HG02970 (cell line): ENCODE data around the gene KLHL17.
"Not testable (repeated sequence)": the region's sequence is repeated elsewhere in the genome, so short reads cannot be mapped to it uniquely, and the experiment has no call there.

Experiments used
- ATAC-seq: cut with Tn5 transposase; IDR thresholded peaks from one replicate; pipeline ENCODE4 v1.9.1; 2021; ENCODE audit warnings: mild to moderate bottlenecking, moderate library complexity, moderate number of reproducible peaks; ENCODE audit not compliant: unreplicated experiment, low FRiP score

KLHL17 gene

GRCh38 chr1:996851-997712, 36.7 kb downstream of the KLHL17 start:
- ATAC-seq = no peak

GRCh38 chr1:997713-997992, 37.3 kb downstream of the KLHL17 start:
- ATAC-seq = no peak

DNA sequence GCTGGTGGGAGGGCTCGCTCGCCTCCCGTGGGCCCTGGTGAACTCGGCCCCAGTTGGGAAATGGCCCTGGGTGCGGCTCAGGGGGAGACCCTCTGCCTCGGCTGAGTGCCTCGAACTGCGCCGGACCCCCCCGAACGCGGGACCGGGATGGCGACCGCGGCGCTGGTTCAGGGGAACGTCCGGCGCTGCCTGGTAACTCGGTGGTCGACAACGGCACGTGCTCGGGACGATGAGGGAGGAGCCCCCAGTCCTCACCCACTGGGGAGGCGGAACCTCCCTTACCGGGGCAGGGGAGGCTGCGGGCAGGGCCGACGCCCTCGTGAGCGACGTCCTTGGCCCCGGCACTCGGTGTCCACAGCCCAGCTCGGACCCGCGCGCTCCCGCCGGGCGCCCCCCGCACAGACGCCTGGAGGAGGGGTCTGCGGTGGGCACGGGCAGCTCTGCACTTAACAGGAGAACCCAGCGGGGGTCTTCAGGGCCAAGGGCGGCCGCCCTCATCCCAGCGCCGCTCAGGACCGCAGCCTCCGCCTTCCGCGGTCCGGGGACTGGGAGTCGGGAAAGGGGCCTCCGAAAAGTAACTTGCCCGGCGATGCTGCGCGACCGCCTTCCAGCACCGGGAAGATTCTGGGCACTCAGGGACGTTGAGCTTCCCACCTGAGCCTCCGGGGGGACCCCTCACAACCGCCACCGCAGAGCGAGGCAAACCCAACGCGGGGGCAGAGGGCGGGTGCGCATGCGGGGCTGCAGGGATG, 37.8 kb downstream of the KLHL17 start:
- no peak for ATAC-seq

DNA sequence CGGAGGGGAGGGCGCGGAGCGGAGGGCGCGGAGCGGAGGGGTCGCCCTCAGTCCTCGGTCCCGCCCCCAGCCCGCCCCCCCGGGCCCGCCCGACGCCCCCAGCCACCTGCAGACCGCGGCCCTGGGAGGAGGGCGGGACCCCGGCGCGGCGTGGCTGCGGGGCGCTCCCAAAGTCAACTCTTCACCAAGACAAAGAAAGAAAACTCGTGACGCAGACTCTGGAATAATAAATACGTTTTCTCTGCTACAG, 38.3 kb downstream of the KLHL17 start:
- no peak for ATAC-seq

DNA sequence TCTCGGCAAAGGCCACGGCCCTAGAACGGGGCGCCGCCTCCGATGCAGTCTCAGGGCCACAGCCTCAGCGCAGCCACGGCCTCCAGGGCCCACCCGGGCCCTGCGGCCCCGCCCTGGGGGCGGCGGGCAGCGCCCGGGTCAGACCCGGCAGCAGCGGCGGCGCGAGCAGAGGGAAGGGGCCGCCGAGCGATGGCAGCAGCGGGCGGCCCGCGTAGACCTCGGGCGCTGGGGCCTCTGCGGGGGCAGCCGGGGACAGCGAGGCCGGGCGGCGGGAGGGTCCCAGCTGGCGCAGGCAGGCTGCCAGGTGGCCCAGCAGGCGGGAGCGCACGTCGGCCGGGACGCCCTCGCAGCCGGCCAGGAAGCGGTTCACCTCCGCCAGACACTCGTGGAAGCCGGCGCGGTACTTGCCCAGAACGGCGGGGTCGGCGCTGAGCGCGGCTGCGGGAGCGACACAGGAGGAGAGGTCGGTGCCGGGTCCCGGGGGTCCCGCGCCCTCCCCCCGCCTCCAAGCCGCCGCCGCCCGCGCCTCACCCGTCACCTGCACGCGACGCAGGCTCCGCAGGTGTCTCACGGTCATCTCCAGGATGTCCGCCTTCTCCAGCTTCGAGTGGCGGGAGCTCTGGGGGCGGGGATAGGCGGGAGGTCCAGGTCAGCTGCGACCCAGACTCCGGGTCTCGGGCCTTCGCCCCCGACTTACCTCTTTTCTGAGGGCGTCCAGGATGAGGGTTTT, 38.8 kb downstream of the KLHL17 start:
- ATAC-seq = no peak

GRCh38 chr1:999725-1000356, 39.5 kb downstream of the KLHL17 start, which contains the start of gene HES4:
HES4 (minus strand) TSS chr1:1000097; CDS start chr1:999973, 124 bp downstream.
- peak; percentile 34 for ATAC-seq

- ATAC-seq = no peak
These were observed 40.1 kb downstream of the KLHL17 start for GRCh38 chr1:1000357-1001056.

DNA sequence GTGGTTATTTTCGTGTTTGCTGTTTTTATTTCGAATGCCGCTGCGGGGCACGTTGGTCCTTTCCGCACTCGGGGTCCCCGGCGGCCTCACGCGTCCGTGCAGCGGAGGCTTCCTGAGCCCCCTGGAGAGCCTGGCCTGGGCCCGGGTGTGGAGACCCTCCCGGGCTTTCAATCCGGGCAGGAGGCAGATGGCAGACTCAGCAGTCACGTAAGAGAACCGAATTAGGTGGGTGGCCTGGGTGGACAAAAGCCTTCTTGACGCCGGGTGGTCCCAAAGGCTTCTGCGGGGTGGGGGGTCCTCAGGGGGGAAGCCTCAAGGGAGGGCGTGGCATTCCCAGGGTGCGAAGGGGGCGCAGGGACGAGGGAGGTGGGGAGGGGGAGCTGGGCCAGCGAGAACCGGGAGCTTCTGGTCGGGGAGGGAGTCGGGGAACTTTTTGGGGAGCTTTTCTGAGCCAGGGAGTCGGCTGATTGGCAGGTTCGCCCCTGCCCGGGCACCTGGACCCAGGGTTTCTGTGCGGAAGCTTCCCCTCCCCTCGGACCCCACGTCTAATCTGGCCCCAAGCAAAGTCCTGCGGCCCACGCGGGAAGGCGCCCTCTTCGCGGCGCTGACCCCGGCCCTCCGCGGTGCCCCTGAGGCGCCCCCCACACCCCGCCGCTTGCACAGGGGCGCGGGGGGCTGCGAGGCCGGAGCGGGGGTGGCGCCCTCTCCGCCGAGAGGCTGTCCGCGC, 40.8 kb downstream of the KLHL17 start:
- no peak for ATAC-seq

DNA sequence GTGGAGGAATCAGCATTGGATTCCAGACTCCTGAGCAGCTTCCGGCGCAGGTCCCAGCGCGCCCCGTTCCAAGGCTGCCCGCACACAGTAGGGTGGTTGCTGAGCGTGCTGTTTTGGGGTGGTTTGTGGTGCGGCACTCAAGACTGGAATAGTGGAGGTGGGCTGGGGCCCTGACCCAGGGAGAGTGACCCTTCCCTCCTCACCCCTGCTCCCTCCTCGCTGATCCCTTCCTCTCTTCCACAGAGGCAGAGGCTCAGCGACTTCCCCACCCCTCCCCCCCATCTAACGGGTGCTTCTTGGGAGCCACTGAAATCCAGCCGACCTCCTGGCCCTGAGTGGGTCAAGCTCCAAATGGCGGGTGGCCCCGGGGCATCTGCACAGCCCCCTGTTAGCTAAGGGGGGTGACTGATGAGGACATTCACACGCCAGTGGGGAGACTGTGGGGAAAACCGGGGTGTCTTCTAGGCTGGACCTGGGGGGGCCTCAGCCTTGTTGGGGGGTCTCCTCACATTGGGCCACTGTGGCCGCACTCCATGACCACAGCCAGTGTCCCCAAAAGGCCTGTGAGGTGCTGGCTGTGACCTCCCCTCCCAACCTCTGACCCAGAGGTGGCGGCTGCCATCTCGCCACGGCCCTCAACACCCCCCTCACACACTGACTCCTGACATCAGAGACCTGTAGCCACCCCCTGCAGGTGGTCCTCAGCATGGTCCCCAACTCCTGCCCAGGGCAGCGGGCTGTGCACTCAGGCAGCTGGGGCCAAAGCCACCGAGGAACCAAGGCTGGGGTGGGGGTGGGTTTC, 43.4 kb downstream of the KLHL17 start:
- no peak for ATAC-seq

- no peak for ATAC-seq
These were observed 44.0 kb downstream of the KLHL17 start for GRCh38 chr1:1004420-1004779.

GRCh38 chr1:1004780-1005697, 44.7 kb downstream of the KLHL17 start:
- ATAC-seq = no peak

GRCh38 chr1:1005774-1006304, 45.5 kb downstream of the KLHL17 start:
- ATAC-seq = no peak

DNA sequence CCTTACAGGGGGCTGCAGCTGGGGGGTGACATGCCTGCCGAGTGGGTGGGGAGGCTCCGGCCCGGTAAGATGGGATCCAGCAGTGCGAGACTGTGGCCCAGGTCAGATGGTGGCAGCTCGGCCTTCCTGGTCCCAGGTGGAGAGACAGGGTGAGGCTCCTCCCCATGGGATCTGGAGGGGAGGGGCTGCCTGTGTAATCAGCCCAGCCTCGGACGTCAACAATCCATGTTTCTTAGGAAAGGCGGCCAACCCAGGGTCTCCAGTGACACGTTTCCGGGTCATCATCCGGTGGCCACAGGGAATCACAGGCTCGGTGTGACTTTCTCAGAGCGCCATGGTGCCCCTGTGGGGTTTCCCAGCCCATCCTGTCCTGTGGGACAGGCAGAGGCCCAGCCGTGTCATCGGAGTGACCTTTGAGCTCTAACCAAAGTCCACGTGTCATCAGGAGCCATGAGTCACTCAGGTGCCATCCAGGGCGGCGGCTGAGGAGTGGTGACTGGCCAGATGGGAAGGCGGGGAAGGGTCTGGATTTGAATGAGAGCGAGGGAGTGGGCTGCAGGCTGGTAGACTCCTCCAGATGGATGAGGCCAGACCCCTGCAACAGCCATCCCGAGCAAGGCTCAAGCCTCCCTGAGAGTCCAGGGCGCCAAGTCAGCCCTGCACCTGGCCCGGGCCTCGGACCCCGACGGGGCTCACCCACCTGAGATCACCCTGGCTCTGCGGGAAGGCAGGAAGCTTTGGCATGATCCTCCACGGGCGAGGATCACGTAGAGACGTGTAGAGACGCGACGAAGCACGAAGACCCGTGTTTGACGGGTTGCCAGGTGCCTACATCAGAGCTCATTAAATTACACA, 46.1 kb downstream of the KLHL17 start:
- ATAC-seq = no peak

DNA sequence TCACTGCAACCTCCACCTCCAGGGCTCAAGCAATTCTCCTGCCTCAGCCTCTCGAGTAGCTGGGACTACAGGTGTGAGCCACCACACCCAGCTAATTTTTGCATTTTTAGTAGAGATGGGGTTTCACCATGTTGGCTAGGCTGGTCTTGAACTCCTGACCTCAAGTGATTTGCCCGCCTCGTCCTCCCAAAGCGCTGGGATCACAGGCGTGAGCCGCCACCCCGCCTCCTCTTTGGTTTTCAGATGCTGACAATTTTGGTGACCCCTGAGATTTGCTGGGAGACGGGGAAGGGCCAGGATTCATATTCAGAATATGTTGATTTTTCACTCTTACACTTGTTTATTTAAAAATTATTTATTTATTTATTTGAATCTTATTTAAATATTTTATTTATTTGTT, 49.7 kb downstream of the KLHL17 start:
- ATAC-seq = not testable (repeated sequence)

- ATAC-seq = no peak
These were observed 51.1 kb downstream of the KLHL17 start for GRCh38 chr1:1011396-1011949.

- peak; percentile 4 for ATAC-seq
These were observed 52.3 kb downstream of the KLHL17 start for GRCh38 chr1:1012736-1013104.
